Endothelial cell of umbilical vein (primary cell): ENCODE measurements around the gene OCA2.

Source experiments
- CTCF ChIP-seq, 2 donors: IDR thresholded peaks; 1 replicate in 1 of 2; 2 replicates in 1 of 2; pipeline ENCODE4 v1.5.1; 2011; ENCODE audit warnings: low read length in 2 of 2, mild to moderate bottlenecking in 2 of 2, moderate library complexity in 2 of 2, control low read depth in 1 of 2, inconsistent platforms in 1 of 2, low read depth in 1 of 2; ENCODE audit not compliant: insufficient read depth in 1 of 2; ENCODE audit errors: extremely low read depth in 1 of 2
- EZH2 ChIP-seq: IDR thresholded peaks from 2 replicates; pipeline ENCODE4 v1.6.1; 2012; ENCODE audit warnings: borderline replicate concordance, low read depth, mild to moderate bottlenecking, moderate library complexity, low read length, inconsistent platforms; ENCODE audit not compliant: severe bottlenecking
- FOS ChIP-seq: IDR thresholded peaks from 2 replicates; pipeline ENCODE4 v1.6.1; 2011; ENCODE audit warnings: mild to moderate bottlenecking, low read length, moderate library complexity, borderline replicate concordance; ENCODE audit not compliant: insufficient read depth
- JUN ChIP-seq: IDR thresholded peaks from 2 replicates; pipeline ENCODE4 v1.6.1; 2011; ENCODE audit warnings: borderline replicate concordance, low read depth; ENCODE audit not compliant: insufficient read length, insufficient read depth
- MYC ChIP-seq: IDR thresholded peaks from one replicate; pipeline ENCODE4 v1.6.1; 2011; ENCODE audit warnings: mild to moderate bottlenecking, low read depth, low read length
- POLR2A ChIP-seq: IDR thresholded peaks from 2 replicates; pipeline ENCODE4 v1.6.1; 2012; ENCODE audit warnings: low read depth, mild to moderate bottlenecking, control low read depth, low read length
- POLR2AphosphoS5 ChIP-seq: IDR thresholded peaks from 2 replicates; pipeline ENCODE4 v1.6.1; 2012; ENCODE audit warnings: low read depth, mild to moderate bottlenecking, control low read depth, low read length, moderate library complexity; ENCODE audit not compliant: insufficient read depth

GRCh38 chr15:28004143-28005003, 94.7 kb downstream of the OCA2 start:
- TF ChIP-seq FOS (no peak), EZH2 (no peak), CTCF (IDR thresholded peaks at IDR 0.05; ENCODE audit: extremely low read depth in 1 of 2, insufficient read depth in 1 of 2, low read depth in 1 of 2, low read length in 2 of 2) (no peak), POLR2A (no peak), MYC (no peak), JUN (no peak), POLR2AphosphoS5 (no peak)
